Limb (tissue), 2 donors: Measurements from ENCODE around the gene POLR3E.
"Not testable (repeated sequence)": the region's sequence is repeated elsewhere in the genome, so short reads cannot be mapped to it uniquely, and the experiment has no call there.

Experiments
- DNase-seq, 2 donors: peaks; one replicate each; pipeline ENCODE4 v3.0.0-alpha.2; 2016; ENCODE audit errors: extremely low spot score in 2 of 2

The POLR3E gene

DNA sequence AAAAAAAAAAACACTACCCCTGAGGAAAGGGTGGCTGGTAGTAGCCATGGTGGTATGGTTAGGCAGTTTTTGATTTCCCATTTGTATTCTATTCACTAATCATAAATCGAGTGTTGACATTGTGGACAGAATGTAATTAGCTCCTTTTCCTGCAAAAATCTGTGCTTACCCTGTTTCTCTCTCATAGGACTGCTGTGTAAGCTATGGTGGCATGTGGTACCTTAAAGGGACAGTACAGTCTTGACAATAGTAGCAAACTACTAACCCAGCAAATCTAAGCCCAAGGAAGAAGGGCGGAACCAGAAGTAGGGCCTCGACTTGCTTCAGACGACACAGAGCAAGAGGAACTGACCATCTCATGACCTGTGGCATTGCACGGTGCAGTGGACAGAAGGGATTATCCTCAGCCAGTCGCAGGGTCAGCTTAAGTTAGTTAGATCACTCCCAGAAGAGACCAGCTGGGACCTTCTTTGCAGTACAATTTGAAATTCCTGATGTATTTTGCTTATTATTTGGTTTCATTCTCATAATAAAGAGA lies 36.3 kb downstream of the POLR3E start:
- no peak for DNase-seq

DNA sequence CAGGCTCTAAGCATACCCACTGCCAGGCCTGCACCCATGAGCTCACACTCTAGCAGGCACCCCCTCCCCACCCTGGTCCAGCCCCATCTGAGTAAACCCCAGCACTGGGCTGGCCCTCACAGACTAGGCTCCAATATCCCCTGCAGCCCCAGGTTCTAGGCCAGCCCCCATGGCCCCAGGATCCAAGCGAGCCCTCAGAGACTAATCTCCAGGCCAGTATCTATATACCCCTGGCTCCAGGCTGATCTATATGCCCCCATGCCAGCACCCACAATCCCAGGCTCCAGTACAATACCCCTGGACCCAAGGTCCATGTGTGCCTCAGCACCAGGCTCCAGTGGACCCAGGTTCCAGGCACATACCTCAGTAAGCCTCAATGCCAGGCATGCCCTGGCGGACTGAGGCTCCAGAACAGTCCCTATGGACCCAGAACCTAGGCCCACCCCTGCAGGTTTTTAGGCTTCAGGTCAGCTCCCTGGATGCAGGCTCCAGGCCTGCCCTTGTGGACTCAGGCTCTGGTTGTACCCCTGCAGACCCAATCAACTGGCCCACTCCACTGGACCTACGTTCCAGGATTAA lies 38.5 kb downstream of the POLR3E start:
- no peak for DNase-seq

- DNase-seq = no peak
Measured at GRCh38 chr16:22336581-22336980, 39.4 kb downstream of the POLR3E start.

- no peak for DNase-seq
Measured at GRCh38 chr16:22337045-22337444, 39.8 kb downstream of the POLR3E start.

GRCh38 chr16:22337849-22338635 lies 40.8 kb downstream of the POLR3E start:
- no peak for DNase-seq

DNA sequence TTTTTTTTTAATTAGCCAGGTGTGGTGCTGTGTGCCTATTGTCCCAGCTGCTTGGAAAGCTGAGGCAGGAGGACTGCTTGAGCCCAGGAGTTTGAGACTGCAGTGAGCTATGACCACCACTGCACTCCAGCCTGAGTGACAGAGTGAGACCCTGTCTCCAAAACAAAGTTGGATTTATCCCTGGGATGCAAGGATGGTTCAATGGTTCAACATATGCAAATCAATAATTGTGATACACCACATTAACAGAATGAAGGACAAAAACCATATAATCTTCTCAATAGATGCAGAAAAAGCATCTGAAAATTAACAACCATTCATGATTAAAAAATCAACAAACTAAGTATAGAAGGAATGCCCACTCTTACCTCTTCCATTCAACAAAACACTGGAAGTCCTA lies 43.7 kb downstream of the POLR3E start:
- DNase-seq = no peak

- DNase-seq = no peak
Measured at GRCh38 chr16:22342082-22342481, 44.9 kb downstream of the POLR3E start.

DNA sequence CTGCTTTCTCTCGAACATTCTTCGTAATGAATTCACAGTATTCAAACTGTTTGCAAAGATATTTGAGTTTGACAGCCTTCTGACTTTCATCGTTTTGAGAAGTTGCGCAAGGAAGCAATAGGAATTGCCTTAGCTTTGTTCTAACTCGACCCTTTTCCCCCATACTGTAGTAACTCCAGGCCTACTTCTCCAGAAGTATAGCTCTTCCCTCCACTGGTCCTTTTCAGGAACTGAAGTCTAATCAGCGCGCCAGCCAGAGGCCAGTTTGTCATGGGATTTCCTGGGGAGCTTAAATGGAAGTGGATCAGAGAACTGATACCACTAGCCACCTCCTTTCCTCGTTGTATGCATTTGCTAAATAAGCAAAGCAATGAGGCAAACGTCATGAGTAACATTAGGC lies 49.3 kb downstream of the POLR3E start:
- DNase-seq = no peak

DNA sequence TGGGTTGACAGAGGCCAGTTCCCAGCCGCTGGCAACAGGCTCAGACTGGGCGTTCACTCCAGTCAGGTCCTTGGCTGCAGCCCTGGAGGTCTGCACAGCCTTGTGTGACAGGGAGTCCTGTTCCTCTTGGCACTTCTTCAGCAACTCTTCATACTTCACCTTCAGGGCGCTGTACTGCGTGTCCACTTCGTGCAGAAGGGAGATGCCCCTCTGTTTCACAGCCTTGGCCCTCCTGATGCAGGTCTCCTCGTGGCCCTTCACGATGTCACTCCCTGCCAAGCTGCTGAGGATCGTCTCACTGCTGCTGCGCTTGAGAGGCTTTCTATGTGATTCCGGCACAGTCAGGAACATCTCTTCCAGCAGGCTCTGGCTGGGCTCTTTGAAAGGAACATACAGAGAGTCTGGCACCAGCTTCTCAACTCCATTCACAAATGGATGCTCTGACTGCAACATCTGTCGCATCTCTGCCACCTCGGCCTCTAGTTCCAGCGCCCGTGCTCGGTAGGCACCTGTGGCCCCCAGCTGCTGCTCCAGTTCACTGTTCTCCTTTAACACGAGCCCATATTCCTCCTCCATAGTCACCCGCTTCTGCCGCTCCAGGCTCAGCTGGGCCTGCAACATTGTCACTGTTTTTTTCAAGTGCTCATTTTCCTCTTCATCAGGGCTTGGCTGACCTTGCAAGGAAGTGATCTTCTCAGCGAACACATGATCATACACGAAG lies 50.1 kb downstream of the POLR3E start:
- no peak for DNase-seq

- no peak for DNase-seq
Measured at GRCh38 chr16:22348291-22348690, 51.1 kb downstream of the POLR3E start.

DNA sequence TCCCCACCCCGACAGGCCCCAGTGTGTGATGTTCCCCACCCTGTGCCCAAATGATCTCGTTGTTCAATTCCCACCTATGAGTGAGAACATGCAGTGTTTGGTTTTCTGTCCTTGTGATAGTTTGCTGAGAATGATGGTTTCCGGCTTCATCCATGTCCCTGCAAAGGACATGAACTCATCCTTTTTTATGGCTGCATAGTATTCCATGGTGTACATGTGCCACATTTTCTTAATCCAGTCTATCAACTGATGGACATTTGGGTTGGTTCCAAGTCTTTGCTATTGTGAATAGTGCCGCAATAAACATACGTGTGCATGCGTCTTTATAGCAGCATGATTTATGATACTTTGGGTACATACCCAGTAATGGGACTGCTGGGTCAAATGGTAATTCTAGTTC lies 53.8 kb downstream of the POLR3E start:
- not testable (repeated sequence) for DNase-seq

DNA sequence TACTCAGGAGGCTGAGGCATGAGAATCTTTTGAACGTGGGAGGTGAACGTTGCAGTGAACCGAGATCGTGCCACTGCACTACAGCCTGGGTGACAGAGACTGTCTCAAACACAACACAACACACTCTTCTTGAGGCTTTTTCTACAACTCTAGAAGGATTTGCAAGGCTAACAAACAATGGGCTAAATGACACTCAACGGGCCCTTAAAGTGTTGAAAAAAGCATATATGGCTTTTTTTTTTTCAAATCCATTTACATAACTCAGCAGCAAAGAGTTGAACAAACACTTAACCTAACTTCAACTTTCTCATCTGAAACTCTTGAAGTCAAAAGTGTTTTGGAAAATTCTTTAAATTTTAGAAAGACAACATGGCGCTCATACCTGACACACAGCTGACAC lies 54.9 kb downstream of the POLR3E start:
- no peak for DNase-seq

- DNase-seq = no peak
Measured at GRCh38 chr16:22352723-22353122, 55.5 kb downstream of the POLR3E start.

DNA sequence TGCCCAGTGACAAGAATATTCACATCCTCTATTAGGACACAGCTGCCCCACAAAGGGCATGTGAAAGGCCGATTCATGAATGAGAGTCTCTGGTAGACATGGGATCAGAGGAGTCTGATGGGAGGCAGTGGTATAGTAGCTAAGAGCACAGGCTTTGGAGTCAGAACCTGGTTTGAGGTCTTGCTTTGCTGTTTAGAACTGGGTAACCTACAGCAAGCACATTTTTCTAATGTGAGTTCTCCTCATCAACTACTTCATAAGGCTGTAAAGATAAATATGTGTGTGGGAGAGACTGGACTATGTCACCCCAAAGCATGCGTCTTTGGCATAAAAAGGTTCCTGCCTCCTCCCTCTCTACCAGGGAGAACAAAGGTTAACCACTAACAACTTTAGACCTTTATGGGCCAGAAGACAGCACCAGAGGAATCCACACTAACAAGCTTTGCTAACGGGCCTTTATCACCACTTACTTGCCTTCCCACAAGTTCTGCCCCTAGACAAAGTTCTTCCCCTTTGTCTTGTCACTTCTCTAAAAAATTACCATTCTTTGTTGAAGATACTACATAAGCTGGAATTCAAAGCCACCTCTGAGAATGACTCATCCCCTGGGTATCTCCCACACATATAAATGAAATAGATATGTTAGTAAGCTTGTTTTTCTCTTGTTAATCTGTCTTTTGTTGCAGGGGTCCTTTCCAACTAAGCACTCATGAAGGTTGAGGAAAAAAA lies 56.1 kb downstream of the POLR3E start:
- no peak for DNase-seq

GRCh38 chr16:22353933-22354541 lies 56.8 kb downstream of the POLR3E start:
- no peak for DNase-seq

DNA sequence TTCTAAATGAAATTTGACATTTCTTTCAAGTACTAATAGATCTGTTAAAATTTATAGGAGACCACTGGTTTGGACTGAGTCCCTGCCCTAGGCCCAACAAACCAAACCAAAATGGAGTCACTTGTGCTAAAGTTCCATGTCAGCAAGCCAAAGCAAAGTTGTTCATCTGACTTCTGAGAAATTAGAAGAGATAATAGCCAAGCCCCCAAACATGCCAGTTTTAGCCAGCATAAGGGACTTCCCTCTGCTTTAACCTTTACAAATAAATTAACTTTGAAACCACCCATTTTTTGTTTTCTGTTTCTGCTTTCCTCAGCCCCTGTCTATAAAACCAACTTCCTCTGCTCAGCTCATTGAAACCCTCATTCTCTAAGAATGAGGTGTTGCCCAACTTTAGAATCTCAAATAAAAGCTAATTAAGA lies 58.3 kb downstream of the POLR3E start:
- DNase-seq = no peak

- no peak for DNase-seq
Measured at GRCh38 chr16:22356930-22357634, 59.9 kb downstream of the POLR3E start.

DNA sequence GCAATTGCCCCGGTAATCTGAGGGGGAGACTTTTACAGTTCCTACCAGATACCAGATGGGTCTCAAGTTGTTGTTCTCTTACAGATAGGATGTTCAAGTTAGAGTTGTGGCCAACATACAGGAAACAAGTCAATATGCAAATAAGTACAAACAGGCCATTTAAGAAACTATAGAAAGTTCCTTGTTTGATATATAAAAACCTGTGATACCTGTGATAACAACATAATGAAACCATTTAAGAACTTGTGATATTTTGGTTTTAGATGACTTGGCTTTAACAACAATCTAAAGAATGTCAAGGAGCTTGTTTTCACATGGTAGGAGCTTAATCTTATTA lies 60.4 kb downstream of the POLR3E start:
- DNase-seq = no peak

GRCh38 chr16:22358000-22358399 lies 60.8 kb downstream of the POLR3E start:
- no peak for DNase-seq

- DNase-seq = no peak
Measured at GRCh38 chr16:22359679-22360078, 62.5 kb downstream of the POLR3E start.
